HG03469 (cell line): ENCODE results near the gene CEP76.

Experiments used
- ATAC-seq: cut with Tn5 transposase; IDR thresholded peaks from one replicate; pipeline ENCODE4 v1.9.1; 2021; ENCODE audit warnings: mild to moderate bottlenecking, moderate library complexity, moderate number of reproducible peaks; ENCODE audit not compliant: unreplicated experiment

Gene CEP76, protein sequence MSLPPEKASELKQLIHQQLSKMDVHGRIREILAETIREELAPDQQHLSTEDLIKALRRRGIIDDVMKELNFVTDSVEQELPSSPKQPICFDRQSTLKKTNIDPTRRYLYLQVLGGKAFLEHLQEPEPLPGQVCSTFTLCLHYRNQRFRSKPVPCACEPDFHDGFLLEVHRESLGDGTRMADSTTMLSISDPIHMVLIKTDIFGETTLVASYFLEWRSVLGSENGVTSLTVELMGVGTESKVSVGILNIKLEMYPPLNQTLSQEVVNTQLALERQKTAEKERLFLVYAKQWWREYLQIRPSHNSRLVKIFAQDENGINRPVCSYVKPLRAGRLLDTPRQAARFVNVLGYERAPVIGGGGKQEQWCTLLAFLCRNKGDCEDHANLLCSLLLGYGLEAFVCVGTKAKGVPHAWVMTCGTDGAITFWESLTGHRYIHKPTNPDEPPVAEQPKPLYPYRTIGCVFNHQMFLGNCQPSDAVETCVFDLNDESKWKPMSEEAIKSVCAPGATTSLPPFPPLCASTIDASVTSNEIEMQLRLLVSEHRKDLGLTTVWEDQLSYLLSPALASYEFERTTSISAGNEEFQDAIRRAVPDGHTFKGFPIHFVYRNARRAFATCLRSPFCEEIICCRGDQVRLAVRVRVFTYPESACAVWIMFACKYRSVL

DNA sequence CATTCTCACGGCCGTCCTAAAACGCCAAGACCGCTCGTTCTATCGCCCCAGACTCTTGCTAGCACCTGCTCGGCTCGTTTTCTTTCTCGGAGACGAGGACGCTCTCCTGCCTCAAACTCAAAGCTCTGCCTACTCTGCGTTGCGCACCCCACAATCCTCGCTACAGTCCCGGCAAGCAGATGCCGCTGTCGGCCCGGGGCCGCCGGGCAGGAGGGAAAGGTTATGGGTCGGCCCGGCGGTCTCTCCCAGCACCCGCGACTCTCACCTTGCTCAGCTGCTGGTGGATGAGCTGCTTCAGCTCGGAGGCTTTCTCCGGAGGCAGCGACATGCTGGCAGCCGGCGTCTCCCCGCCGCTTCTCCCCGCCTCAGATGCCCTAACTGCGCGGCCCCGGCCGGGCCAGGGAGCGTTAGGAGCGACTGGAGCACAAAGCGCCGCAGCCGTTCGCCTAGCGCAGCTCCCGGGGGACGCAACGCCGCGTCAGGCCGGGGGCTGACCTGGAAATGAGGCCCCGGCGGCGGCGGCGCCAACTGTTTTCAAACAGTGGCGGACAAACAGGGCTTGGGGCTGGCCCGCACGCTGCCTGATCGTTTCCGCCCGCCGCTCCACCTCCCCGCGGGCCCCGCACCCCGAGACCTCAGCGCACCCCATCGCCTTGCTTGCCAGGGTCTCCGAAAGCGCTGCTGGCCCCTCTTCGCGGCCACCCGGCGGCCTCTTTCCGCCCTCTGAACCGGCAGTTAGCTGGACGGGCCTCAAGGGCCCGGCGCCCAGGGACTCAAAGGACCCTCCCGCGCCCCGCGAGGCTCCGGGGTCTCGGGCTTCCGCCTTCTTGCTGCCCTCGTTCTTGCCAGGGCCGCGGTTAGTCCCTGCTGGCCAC, at the start of gene CEP76, which contains the start of gene PSMG2:
TSS of gene CEP76 (minus strand) at position 503 of the 875 bp plus-strand sequence. CDS start at position 328, 175 bp downstream.
TSS of gene PSMG2 (plus strand) at position 822 of the 875 bp plus-strand sequence. CDS start 66 bp downstream, outside the sequence.
- peak; percentile 50 for ATAC-seq

DNA sequence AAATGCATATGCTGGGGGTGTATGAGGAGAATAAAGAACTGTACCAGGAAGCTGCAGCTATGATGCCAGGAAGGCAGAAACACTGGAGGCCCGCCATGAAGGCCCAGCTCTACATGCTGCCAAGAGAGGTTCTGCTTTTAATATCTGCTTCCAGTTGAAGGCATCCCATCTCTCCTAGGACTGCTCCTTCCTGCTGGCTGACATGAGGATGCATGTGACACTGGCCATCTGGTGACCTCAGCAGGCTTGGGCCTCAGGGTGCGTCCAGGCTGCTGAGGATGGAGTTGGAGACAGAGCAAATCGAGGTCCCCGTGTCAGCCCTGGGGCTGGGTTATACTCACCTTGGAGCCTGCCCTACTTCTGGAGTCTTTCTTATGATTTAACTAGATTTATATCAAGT, 49.4 kb upstream of the CEP76 start:
- no peak for ATAC-seq

DNA sequence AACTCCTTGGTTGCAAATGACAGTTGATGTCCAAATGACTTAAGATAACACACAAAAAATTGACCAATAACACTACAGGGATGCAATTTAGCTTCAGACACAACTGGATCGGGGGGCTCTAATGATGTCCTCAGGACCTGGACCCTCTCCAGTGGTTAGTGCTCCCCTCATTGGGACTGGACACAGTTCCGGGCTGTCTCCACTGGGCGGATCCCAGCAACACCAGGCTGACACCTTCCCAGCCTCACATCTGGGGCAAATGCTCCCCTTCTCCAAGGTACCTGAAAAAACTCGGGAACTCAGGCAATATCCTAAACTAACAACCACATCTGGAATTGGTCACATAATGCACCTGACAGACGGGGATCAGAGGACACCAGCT, 49.0 kb upstream of the CEP76 start:
- no peak for ATAC-seq

DNA sequence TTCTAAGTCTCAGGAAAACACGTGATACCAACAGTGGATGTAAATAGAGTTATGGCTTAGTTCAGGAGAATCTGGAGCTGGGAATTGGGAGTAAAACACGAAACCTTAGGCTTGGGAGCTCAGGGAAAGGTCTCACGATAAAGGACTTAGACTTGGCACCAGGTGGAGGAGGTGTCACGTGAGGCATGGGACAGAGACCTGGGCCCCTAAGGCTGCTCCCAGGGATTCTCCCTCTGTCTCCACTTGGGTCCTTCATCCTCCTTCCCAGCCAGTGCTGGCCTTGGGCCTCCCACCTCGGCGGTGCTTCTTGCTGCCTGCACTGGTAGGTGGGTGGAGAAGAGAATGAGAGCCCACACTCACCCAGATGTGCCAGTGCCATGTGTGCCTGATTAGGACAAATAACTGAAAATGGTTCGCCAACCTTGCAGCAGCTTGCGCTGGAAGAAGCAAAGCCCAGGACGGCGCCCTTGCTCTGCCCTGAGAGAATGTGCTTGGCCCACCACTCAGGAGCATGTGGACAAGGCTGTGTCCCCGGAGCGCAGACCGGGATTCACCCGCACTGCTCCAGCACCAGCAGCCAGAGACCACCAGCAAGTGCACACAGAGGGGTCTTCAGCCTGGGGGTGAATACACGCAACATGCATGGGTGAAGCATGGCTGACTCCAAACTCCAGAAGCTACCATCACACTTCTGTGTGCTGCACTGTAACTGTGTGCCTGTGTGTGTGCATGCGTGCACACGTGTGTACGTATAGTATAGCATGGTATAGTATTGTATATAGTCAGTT, 48.4 kb upstream of the CEP76 start:
- ATAC-seq: no peak

DNA sequence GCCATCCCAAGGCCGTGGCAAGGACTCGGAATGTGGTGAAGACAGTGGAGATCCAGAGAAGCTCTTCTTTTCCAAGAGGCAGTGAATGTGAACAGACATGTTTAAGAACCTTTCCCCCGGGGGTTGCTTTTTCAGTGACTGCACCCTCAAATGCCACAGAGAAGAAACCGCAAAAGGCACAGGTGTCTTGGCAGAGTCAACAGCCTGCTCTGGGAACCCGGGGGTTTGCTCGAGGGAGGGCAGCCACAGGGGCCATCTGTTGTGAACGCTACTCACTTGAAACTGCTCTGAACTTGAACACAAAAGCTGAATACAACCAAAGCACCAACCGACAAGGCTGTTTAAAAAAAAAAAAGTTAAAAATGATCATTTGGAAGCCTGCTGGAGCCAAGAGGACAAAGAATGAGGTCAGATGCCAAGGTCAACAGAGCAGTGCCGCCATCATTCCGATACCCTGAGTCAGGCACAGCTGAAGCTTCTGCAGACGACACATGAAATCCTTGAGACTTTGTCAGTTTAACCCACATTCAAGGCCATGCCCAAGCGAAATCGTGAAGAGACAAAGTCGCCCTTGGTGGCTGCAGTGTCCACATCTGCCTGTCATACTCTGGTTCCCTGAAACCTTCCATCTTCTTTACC, 47.7 kb upstream of the CEP76 start:
- no peak for ATAC-seq

DNA sequence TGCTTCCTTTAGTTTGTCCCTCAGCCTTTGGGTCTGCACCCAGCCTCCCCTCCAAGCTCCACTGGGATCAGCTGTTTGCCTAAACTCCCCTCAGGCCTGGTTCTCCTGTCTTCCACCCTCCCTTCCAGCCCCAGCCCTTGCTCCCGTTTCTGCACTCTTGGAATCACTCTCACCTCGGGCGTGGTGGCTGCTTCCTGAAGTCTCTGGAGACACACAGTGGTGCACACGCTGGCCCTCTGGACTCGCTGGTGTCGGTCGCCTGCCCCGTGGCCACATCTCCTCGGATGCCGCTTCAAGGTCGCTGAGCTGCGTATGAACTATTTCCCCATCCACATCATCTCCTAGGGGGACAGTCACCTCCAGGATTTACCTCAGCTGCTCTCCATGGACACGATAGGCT, 46.6 kb upstream of the CEP76 start:
- ATAC-seq: no peak

DNA sequence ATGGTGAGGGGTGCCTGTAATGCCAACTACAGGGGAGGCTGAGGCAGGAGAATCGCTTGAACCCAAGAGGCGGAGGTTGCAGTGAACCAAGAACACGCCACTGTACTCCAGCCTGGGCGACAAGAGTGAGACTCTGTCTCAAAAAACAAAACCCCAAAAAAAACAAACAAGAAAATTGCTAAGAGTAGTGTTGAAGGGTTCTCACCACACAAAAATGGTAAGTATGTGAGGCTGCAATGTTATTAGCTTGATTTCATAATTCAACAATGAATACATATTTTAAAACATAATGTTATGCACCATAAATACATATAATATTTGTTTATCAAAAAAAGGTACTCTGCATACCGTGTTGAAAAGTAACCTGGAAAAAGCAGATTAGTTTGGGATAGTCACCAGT, 46.1 kb upstream of the CEP76 start:
- ATAC-seq: no peak

DNA sequence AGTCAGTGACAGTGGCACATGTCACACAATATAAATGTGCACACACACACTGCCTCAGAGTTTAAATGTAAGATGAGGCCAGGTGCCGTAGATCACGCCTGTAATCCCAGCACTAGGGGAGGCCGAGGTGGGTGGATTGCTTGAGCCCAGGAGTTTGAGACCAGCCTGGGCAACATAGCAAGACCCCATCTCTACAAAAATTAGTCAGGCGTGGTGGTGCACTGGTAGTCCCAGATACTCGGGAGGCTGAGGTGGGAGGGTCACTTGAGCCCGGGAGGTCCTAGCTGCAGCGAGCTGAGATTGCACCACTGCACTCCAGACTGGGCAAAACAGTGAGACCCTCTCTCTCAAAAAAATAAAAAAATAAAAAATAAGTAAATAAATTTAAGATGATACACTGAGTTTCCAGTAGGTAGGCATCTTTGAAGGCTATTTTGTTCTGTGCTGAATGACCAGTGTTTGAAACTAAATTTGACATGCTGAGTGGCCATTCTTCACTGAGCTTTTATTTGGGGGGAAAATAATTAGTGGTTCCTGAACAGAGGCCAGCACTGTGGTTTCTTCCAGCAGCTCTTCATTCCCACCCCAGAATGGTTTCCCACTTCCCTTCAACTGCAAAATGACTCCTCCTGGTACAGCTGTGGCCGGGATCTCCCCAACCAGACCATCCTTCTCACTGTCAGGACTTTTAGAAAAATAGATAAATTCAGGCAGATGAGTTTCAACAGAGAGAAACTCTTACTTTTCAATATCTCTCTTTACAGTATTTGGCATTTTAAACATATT, 45.2 kb upstream of the CEP76 start:
- ATAC-seq: no peak

DNA sequence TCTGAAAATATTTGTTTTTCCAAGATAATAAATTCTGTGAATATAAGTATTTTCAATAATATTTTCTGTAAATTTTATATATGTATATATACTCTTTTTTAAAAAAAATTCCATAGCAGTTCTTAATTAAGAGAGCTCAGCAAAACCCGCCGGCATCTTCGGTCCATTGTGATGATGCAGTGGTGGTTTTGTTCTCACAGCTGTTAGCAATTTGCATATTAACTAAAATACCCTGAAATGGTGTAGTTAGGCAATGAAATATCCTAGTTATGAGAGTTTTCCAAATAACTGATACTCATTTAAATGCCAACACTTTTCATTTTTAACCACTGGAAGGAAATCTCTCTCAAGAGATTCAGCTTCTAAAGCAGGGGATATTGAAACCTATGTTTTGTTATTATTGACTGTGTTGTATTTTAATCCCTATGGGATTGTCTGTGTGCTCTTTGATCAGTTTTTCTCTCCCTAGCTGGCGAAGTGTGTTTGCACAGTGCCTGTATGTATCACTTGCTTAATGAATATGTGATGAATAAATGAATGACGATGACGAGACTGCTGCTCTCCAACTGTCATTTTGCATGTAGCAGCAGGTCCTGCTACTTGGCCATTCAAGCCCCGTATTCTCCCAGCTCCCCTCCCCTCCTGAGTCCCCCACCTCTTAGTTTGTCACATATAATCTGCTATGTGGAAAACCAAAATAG, 42.7 kb upstream of the CEP76 start:
- no peak for ATAC-seq

DNA sequence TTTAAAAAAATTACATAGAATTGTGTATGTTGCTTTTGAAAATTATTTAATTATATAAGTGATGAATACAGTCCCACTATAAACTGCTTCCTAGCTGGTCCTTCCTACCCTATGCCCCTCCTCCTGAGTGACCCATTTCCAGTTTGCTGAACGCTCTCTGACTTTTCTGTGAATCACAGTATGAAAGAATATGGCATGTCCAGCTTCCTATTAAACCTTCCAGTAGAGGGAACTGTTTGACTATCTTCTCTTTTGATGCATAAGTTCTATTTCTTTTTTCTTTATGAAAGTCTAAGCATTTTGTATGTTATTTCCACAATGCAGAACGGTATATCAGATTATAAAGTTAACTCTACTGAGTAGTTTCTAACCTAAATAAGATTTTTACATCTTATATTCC, 41.6 kb upstream of the CEP76 start:
- ATAC-seq: no peak

DNA sequence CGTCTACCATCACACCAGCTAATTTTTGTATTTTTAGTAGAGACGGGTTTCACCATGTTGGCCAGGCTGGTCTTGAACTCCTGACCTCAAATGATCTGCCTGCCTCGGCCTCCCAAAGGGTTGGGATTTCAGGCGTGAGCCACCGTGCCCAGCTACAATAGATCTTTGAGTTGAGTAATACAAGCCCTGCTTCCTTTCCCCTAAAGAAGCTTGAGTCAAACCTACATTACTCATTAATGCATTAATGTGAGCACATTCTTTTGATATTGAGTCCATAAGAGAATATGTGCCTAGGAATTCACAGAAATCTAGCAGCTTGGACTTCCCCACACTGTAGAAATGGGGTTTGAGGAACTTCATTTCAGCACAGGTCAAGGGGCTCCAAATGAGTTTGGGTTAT, 39.9 kb upstream of the CEP76 start:
- no peak for ATAC-seq

DNA sequence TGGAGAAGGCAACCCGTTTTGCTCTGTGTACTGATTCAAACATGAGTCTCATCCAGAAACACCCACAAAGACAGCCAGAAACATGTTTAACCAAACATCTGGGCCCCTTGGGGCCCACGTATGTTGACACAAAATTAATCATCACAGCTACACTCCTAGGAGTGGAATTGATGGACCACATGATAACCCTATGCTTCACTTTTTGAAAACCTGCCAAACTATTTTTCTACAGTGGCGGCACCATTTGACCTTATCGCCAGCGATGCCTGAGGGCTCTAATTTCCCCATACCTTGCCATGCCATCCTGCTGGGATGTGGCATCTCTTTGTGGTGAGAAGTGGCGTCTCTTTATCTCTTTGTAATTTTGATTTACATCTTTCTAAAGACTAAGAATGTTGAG, 38.8 kb upstream of the CEP76 start:
- ATAC-seq: no peak

DNA sequence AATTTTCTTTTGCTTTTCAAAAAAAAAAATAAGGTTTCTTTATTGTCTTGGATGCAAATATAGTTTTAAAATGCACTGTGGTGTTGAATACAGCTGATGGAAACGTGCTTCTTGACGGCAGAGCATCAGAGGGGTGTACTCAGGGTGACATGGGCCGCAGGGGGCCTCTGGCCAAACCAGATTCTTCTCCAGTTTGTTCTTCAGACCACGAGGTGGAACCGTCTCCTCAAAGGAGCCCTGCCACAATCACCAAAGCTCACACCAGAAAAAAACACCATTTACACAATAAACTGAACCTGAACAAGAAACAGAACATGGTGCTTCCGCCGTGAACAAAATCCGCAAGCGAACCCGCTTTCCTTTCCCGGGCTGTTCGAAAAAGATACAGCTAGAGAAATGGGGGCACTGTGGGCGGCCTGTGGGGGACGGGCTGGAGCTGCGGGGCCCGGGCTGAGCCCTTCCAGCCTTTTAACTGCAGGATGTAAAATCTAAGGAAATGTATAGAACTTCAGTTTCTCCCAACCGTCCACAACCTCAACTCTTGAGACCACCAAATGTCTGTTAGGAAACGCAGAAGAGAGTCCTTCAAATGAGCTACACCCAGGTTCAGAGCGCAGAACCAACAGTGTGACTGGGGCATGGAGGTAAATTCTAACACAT, 34.9 kb upstream of the CEP76 start:
- ATAC-seq: no peak

DNA sequence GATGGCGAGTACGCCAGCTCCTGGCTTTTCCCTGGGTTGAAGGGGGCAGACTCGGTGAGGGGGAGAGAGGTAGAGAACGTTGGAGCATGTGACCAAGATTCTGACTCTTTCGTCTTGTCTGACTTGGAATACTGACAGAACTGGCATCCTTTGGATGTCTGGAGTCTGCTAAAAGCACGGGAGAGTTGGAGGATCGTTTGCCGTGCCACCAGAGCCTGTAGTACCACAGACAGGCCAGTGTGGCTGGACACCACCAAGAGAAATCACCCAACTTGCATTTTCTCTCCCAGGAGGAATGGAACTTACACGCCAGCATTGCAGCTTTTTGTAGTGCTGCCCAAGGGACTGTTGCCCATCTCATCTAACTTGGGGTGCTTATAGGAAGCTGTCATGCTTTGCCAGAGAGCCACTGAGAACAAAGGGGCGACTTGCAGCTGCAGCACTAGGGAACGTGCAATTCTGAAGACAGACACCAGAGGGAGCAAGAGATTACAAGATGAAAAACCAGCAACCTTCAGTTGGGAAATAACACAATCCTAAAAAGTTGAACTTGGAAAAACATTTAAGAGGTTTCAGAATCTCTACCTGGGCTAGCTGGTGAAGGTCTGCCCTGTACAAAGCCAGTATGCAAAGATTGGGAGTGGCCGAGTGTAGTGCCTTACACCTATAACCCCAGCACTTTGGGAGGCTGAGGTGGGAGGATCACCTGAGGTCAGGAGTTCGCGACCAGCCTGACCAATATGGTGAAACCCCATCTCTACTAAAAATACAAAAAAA, 24.4 kb upstream of the CEP76 start:
- ATAC-seq: no peak

DNA sequence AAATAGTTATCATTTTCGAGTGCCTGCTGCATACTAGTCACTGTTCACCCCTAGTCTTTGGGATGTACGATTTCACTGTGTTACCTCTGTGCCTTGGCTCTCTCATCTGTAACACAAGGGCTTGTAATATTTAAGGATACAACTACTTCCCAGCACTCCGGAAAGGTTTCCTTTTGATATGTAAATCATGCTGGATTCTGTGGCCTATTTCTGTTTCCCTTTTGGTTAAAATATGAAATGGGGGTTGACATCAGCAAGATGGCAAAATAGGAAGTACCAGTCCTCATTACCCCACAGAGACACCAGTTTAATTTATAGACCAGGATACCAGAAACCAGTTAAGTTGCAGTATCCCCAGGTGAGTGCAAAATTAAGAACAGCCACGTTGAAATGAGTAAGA, 23.8 kb upstream of the CEP76 start:
- no peak for ATAC-seq

DNA sequence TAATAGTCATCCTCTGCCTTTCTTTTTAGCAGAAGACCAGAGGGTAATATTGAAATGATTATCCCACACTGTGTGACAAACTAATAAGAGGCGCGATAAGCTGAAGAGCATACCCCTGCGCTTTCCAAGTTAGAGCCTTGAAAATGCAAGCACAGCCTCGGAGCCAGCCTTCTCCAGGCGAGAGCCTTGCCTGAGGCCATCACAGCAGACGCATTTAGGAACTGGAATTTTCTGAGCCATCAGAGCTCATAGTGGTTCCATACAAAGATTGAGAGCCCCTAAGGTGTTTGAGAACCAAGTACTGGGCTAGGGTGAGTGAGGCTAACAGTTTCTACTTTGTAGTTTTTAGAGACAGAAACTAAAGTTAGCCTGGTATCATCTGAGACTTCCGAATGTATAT, 20.2 kb upstream of the CEP76 start:
- ATAC-seq: no peak

DNA sequence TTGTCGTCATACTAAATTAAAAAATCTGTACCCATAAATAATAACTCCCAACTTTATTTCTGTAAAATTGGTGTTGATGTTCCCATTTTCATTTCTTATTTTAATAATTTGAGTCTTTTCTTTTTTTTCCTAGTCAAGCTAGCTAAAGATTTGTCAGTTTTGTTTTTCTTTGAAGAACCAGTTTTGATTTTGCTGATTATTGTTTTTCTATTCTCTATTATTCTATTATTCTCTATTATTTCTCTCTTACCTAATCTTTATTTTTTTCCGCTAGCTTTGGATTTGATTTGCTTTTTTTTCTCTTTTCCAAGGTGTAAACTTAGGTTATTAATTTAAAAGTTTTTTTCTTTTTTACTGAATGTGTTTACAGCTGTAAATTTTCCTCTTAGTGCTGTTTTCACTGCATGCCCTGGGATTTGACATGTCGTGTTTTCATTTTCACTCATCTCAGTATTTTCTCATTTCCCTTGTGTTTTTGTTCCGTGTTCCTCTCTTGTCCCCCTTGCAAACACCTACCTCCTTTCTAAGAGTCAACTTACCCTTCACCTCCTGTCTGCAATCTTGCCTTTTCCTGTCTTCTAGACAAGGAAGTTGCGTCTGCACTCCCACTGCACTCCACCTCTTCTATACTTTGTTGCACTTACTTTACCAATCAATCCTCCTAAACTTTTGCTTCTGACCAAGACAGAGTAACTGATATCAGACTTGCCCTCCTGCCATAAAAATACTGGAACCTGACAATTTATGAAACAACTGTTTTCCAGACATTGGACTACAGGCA, 19.2 kb upstream of the CEP76 start:
- ATAC-seq: no peak
